H1 (cell line): ENCODE measurements around the gene DHCR24. TPM values are rescaled to one million over a fixed set of nuclear protein-coding genes. Genes with fewer than 3 reads are reported as not detected.

Experiments
- CTCF ChIA-PET: fragments of 300-600 bp; sonication (Branson Sonifier 250); formaldehyde crosslinking; loops from one replicate; lab custom pipeline; 2021; ENCODE audit not compliant: partially characterized antibody; lab: Charles Lee
- POLR2A ChIA-PET: fragments of 300-600 bp; sonication (Branson Sonifier 250); formaldehyde crosslinking; loops from one replicate; lab custom pipeline; 2021; ENCODE audit warnings: inconsistent platforms; ENCODE audit not compliant: partially characterized antibody; lab: Charles Lee
- DNase-seq, 2 experiments: peaks; one replicate each; pipeline versions ENCODE4 v3.0.0 to v3.0.0-alpha.2; 2010 to 2022; ENCODE audit warnings: low spot score in 2 of 2, low read depth in 1 of 2, mixed read lengths in 1 of 2
- FAIRE-seq: peaks from 2 replicates; lab custom pipeline; 2011; peaks lifted over from hg19 to GRCh38; lab: Jason Lieb, UNC
- H2AFZ ChIP-seq: 2 replicates; pipeline ENCODE4 v1.8.1; 2012; ENCODE audit warnings: low read length, inconsistent platforms
- H2AK5ac ChIP-seq: 2 replicates; pipeline ENCODE4 v1.6.1; 2013; ENCODE audit warnings: low read depth, low read length
- H2BK120ac ChIP-seq: replicated peaks from 2 replicates; pipeline ENCODE3; 2013; ENCODE audit warnings: low read depth, low read length, inconsistent platforms
- H2BK12ac ChIP-seq: 2 replicates; pipeline ENCODE4 v1.6.1; 2013; ENCODE audit warnings: low read depth, low read length
- H2BK15ac ChIP-seq: 2 replicates; pipeline ENCODE4 v1.6.1; 2013; ENCODE audit warnings: low read length
- H2BK20ac ChIP-seq: 2 replicates; pipeline ENCODE4 v1.6.1; 2013; ENCODE audit warnings: low read length
- H2BK5ac ChIP-seq: 2 replicates; pipeline ENCODE4 v1.6.1; 2013; ENCODE audit warnings: low read depth, low read length
- H3K14ac ChIP-seq: 2 replicates; pipeline ENCODE4 v1.6.1; 2013; ENCODE audit warnings: inconsistent platforms; ENCODE audit not compliant: insufficient read length
- H3K18ac ChIP-seq: 2 replicates; pipeline ENCODE4 v1.6.1; 2013; ENCODE audit warnings: low read length; ENCODE audit errors: extremely low read depth
- H3K23ac ChIP-seq: 2 replicates; pipeline ENCODE4 v1.6.1; 2013; ENCODE audit warnings: inconsistent platforms; ENCODE audit not compliant: insufficient read length
- H3K23me2 ChIP-seq: 2 replicates; pipeline ENCODE4 v1.6.1; 2013; ENCODE audit warnings: low read depth, low read length
- H3K27ac ChIP-seq: 2 replicates; pipeline ENCODE4 v1.6.1; 2011; ENCODE audit warnings: low read depth, low read length, inconsistent platforms
- H3K27me3 ChIP-seq, 4 experiments: replicated peaks in 1 of 4; 1 replicate in 1 of 4; 2 replicates in 3 of 4; pipeline versions ENCODE4 v1.6.1 to v1.8.1; 2011 to 2013; ENCODE audit warnings: low read length in 3 of 4, mild to moderate bottlenecking in 3 of 4, inconsistent platforms in 2 of 4, mixed read lengths in 2 of 4, moderate library complexity in 1 of 4; ENCODE audit not compliant: control insufficient read depth in 3 of 4, insufficient read depth in 3 of 4; ENCODE audit errors: extremely low read depth in 1 of 4
- H3K36me3 ChIP-seq, 4 experiments: 2 replicates each; pipeline versions ENCODE4 v1.6.1 to v1.8.1; 2011 to 2013; ENCODE audit warnings: mild to moderate bottlenecking in 4 of 4, low read length in 3 of 4, moderate library complexity in 2 of 4, control low read depth in 1 of 4, inconsistent platforms in 1 of 4; ENCODE audit not compliant: insufficient read depth in 4 of 4, control insufficient read depth in 2 of 4
- H3K4ac ChIP-seq: replicated peaks from 2 replicates; pipeline ENCODE3; 2013; ENCODE audit warnings: low read length, low read depth, mixed read lengths, inconsistent platforms; ENCODE audit not compliant: insufficient read length
- H3K4me1 ChIP-seq, 4 experiments: replicated peaks in 1 of 4; 1 replicate in 1 of 4; 2 replicates in 3 of 4; pipeline versions ENCODE4 v1.6.1 to v1.8.1; 2011 to 2013; ENCODE audit warnings: low read length in 3 of 4, inconsistent platforms in 2 of 4, mixed read lengths in 1 of 4; ENCODE audit not compliant: insufficient read depth in 4 of 4, control insufficient read depth in 3 of 4
- H3K4me2 ChIP-seq, 2 experiments: 2 replicates each; pipeline versions ENCODE4 v1.6.1 to v1.8.1; 2011 to 2013; ENCODE audit warnings: low read depth in 2 of 2, low read length in 2 of 2, control low read depth in 1 of 2, inconsistent platforms in 1 of 2, mild to moderate bottlenecking in 1 of 2; ENCODE audit not compliant: insufficient read depth in 1 of 2
- H3K4me3 ChIP-seq, 4 experiments: fragments of 200-600, 300-600 bp in 1 of 4; sonication (generic), shearing (Covaris generic), sonication (Bioruptor Twin) in 1 of 4; 2 replicates each; pipeline versions ENCODE4 v1.5.1 to v1.8.1; 2011 to 2016; ENCODE audit warnings: low read length in 4 of 4, low read depth in 3 of 4, control low read depth in 2 of 4, inconsistent platforms in 2 of 4, mild to moderate bottlenecking in 2 of 4, mixed read lengths in 1 of 4, moderate library complexity in 1 of 4; ENCODE audit not compliant: insufficient read depth in 2 of 4; ENCODE audit errors: extremely low read depth in 1 of 4
- H3K56ac ChIP-seq: replicated peaks from 2 replicates; pipeline ENCODE3; 2013; ENCODE audit warnings: low read depth, mild to moderate bottlenecking, mixed read lengths, low read length, inconsistent platforms; ENCODE audit not compliant: insufficient read length
- H3K79me1 ChIP-seq: 2 replicates; pipeline ENCODE4 v1.6.1; 2013; ENCODE audit warnings: low read depth, low read length, control low read depth
- H3K79me2 ChIP-seq, 2 experiments: 2 replicates each; pipeline versions ENCODE4 v1.6.1 to v1.8.1; 2012 to 2013; ENCODE audit warnings: low read length in 2 of 2, mild to moderate bottlenecking in 2 of 2, inconsistent platforms in 1 of 2; ENCODE audit not compliant: insufficient read depth in 2 of 2, control insufficient read depth in 1 of 2
- H3K9ac ChIP-seq, 4 experiments: replicated peaks in 1 of 4; 1 replicate in 1 of 4; 2 replicates in 3 of 4; pipeline versions ENCODE4 v1.6.1 to v1.8.1; 2011 to 2013; ENCODE audit warnings: low read depth in 3 of 4, low read length in 3 of 4, control low read depth in 2 of 4, mild to moderate bottlenecking in 2 of 4, moderate library complexity in 2 of 4, inconsistent platforms in 1 of 4; ENCODE audit errors: extremely low read depth in 1 of 4
- H3K9me3 ChIP-seq, 2 experiments: 2 replicates each; pipeline versions ENCODE4 v1.6.1 to v1.8.1; 2012 to 2013; ENCODE audit warnings: mild to moderate bottlenecking in 2 of 2, moderate library complexity in 2 of 2, control low read depth in 1 of 2, inconsistent platforms in 1 of 2, low read depth in 1 of 2, low read length in 1 of 2, mixed read lengths in 1 of 2; ENCODE audit not compliant: insufficient read depth in 2 of 2
- H4K20me1 ChIP-seq, 2 experiments: replicated peaks in 1 of 2; 2 replicates each; pipeline versions ENCODE3 to v1.8.1; 2011 to 2013; ENCODE audit warnings: inconsistent platforms in 2 of 2, low read length in 2 of 2, mild to moderate bottlenecking in 1 of 2; ENCODE audit not compliant: insufficient read depth in 2 of 2, control insufficient read depth in 1 of 2
- H4K5ac ChIP-seq: 2 replicates; pipeline ENCODE4 v1.6.1; 2013; ENCODE audit warnings: low read length, low read depth, mixed read lengths, inconsistent platforms; ENCODE audit not compliant: insufficient read length
- H4K8ac ChIP-seq: 2 replicates; pipeline ENCODE4 v1.8.0; 2013; ENCODE audit warnings: mild to moderate bottlenecking, moderate library complexity, low read length, inconsistent platforms; ENCODE audit not compliant: insufficient read depth; ENCODE audit errors: extremely low read depth
- H4K91ac ChIP-seq: replicated peaks from 2 replicates; pipeline ENCODE3; 2013; ENCODE audit warnings: low read length, mixed read lengths, inconsistent platforms; ENCODE audit not compliant: insufficient read length
- BRCA1 ChIP-seq: IDR thresholded peaks from 2 replicates; pipeline ENCODE4 v1.6.1; 2012; ENCODE audit warnings: low read depth, low read length, improper control_type of control experiment
- CEBPB ChIP-seq: IDR thresholded peaks from 2 replicates; pipeline ENCODE4 v1.6.1; 2012; ENCODE audit warnings: low read depth, low read length
- KDM5A ChIP-seq: fragments of 200-600 bp; IDR thresholded peaks from 2 replicates; pipeline ENCODE4 v1.7.1; 2012; ENCODE audit warnings: mild to moderate bottlenecking, low read length, inconsistent platforms, mixed read lengths
- RXRA ChIP-seq: IDR thresholded peaks from 2 replicates; pipeline ENCODE4 v1.6.1; 2011; ENCODE audit warnings: low read depth, mild to moderate bottlenecking, low read length, moderate library complexity; ENCODE audit not compliant: insufficient read depth
- SRF ChIP-seq: IDR thresholded peaks from 2 replicates; pipeline ENCODE4 v1.6.1; 2011; ENCODE audit warnings: mild to moderate bottlenecking, low read depth, low read length, moderate library complexity
- TEAD4 ChIP-seq: IDR thresholded peaks from 2 replicates; pipeline ENCODE4 v1.6.1; 2012; ENCODE audit warnings: low read depth, low read length, inconsistent platforms, mixed read lengths
- WGBS, 2 experiments: shearing (Covaris generic) in 1 of 2; methylation state at CpG; one replicate each; pipeline versions ENCODE4 v1.1.6 to v1.1.7; 2013 to 2015; ENCODE audit warnings: low lambda C conversion rate in 2 of 2, mixed read lengths in 2 of 2, inconsistent platforms in 1 of 2, low coverage in 1 of 2, missing lambda C conversion rate in 1 of 2; ENCODE audit not compliant: insufficient replicate concordance in 2 of 2, insufficient coverage in 1 of 2, insufficient read length in 1 of 2; ENCODE audit errors: extremely low coverage in 1 of 2, missing lambda C conversion rate in 1 of 2; 5-methylcytosine and 5-hydroxymethylcytosine counted together
- polyA plus RNA-seq, 7 experiments: library from polyadenylated mRNA; depleted of rRNA in 3 of 7; stranded (reverse) in 5 of 7; unstranded in 2 of 7; fragments of >200 nt in 5 of 7; fragments of 200-250 nt in 2 of 7; gene quantifications; 1 replicate in 5 of 7; 2 replicates in 1 of 7; 4 replicates in 1 of 7; pipeline versions ENCODE4 v1.2.1 to v1.2.3, GENCODE V29; 2011 to 2013; ENCODE audit warnings: missing spikeins in 2 of 7, mixed read lengths in 2 of 7
- total RNA-seq: library from RNA; stranded (reverse); fragmentation: NEBNext Ultra II Directional; extraction: Animal tissue kit (Norgen Biotek cat#: 25700); gene quantifications from 2 replicates; pipeline ENCODE4 v1.2.1, GENCODE V29; 2021

Gene DHCR24
- total and polyA plus RNA-seq, 2 of the 8 experiments (the other 6 are each of a cell fraction or from before 2014, with no cell fraction given) = 370 to 419 TPM

DNA sequence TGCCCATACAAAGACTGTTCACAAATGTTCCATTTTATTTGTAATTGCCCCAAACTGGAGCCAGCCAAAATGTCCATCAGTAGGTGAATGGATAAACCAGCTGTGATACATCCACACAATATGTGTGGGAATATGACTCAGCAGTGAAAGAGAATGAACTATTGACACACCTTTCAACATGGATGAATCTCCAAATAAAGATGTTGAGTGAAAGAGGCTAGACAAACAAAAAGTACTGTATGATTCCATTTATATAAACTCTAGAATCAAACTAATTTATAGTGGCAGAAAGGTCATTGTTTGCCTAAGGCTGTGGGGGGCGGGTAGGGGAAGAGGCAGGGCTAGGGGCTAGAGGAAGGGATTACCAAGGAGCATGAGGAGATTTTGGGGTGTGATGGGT lies 4.5 kb downstream of the DHCR24 start:
- no peak overlapping the region for H3K56ac ChIP-seq
- no peak overlapping the region for H3K4me2 ChIP-seq
- H3K9ac ChIP-seq = no peak overlapping the region
- no peak overlapping the region for H3K18ac ChIP-seq
- peaks cover 18% of the 10 kb centered on the region for H3K79me1 ChIP-seq
- no peak overlapping the region for H4K5ac ChIP-seq
- H2BK120ac ChIP-seq = no peak overlapping the region
- no peak overlapping the region for H2BK20ac ChIP-seq
- POLR2A ChIA-PET = no interaction called here
- peaks cover 22 to 34% of the 10 kb centered on the region in 2 experiments for H4K20me1 ChIP-seq
- H4K91ac ChIP-seq = no peak overlapping the region
- peaks cover 4 to 63% (median 23%) of the 10 kb centered on the region in 4 experiments; a peak in 7 of 8 replicates for H3K36me3 ChIP-seq
- no peaks in the 10 kb centered on the region for H3K27me3 ChIP-seq
- no peak overlapping the region for H2BK5ac ChIP-seq
- H3K9me3 ChIP-seq = no peaks in the 10 kb centered on the region
- no peak overlapping the region for H2AFZ ChIP-seq
- CTCF ChIA-PET = interaction anchor here (0.7 to 1.0 kb wide), 3 partner anchors 104 to 139 kb away, joined by 3 to 5 read pairs (median 3); no protein-coding TSS in a partner anchor
- TF ChIP-seq KDM5A (no peak), BRCA1 (no peak), RXRA (no peak), CEBPB (no peak), TEAD4 (no peak), SRF (no peak)
- FAIRE-seq (no peak), DNase-seq (no peak)
- H2BK15ac ChIP-seq = no peak overlapping the region
- peaks cover 42 to 91% of the 10 kb centered on the region in 2 experiments for H3K79me2 ChIP-seq
- no peak overlapping the region for H2AK5ac ChIP-seq
- H3K23ac ChIP-seq = no peak overlapping the region
- no peak overlapping the region for H4K8ac ChIP-seq
- no peak overlapping the region for H3K4ac ChIP-seq
- no peak overlapping the region for H3K27ac ChIP-seq
- 67% methylated on average over 1 of the region's 1 CpG; no CpG with 5 or more reads in 1 of the 2 experiments for WGBS, 2 experiments
- H3K23me2 ChIP-seq = peaks cover 8% of the 10 kb centered on the region
- H3K4me1 ChIP-seq = peaks cover 7 to 14% (median 11%) of the 10 kb centered on the region in 4 experiments
- H2BK12ac ChIP-seq = no peak overlapping the region
- H3K4me3 ChIP-seq = no peak overlapping the region
- H3K14ac ChIP-seq = no peak overlapping the region
